ENCODE data around the gene GRAMD1B. TPM values are rescaled to one million over a fixed set of nuclear protein-coding genes. Genes with fewer than 3 reads are reported as not detected.

Gene GRAMD1B
- total RNA-seq, 1 experiment from 2014 or later, result 1.2 TPM

- Mint-ChIP-seq H3K9me3 (ENCODE audit: unreplicated experiment) (no peaks in the 10 kb centered on the region), H3K4me1 (ENCODE audit: low read depth, unreplicated experiment) (no peaks in the 10 kb centered on the region), H3K27ac (ENCODE audit: unreplicated experiment) (no peak overlapping the region), H3K4me3 (ENCODE audit: unreplicated experiment) (no peak overlapping the region), H3K27me3 (ENCODE audit: insufficient read depth, unreplicated experiment) (peaks cover 37% of the 10 kb centered on the region), H3K36me3 (ENCODE audit: insufficient read depth, unreplicated experiment) (no peaks in the 10 kb centered on the region)
- POLR2A ChIA-PET, result no interaction called here
- intact Hi-C loops (cut with micrococcal nuclease; ENCODE audit: unreplicated experiment), result no loop called here
- H3K4me3 ChIP-seq (ENCODE audit: low read depth, low read length), result no peak overlapping the region
- peaks cover 4% of the 10 kb centered on the region; the same call in 1 of the 2 replicates for H3K27me3 ChIP-seq (replicated peaks; ENCODE audit: control insufficient read depth, insufficient read depth, low read length)
- no peaks in the 10 kb centered on the region for H3K9me3 ChIP-seq
- BruUV-seq (replicated peaks), result no TSS peak
- no peak for TF ChIP-seq CTCF (IDR thresholded peaks at IDR 0.05; ENCODE audit: insufficient read depth in 1 of 2, low read depth in 1 of 2, low read length in 1 of 2, severe bottlenecking in 1 of 2, unreplicated experiment in 1 of 2)
- CTCF ChIA-PET, result no interaction called here
- no peak for DNase-seq
- no peaks in the 10 kb centered on the region for H3K4me1 ChIP-seq
- H3K36me3 ChIP-seq (ENCODE audit: control insufficient read depth, insufficient read depth, low read length), result no peaks in the 10 kb centered on the region
These were observed 143.2 kb downstream of the GRAMD1B start for GRCh38 chr11:123573286-123573685.

GRCh38 chr11:123575441-123575840, 145.4 kb downstream of the GRAMD1B start:
- Mint-ChIP-seq H3K36me3 (ENCODE audit: insufficient read depth, unreplicated experiment) (no peaks in the 10 kb centered on the region), H3K27me3 (ENCODE audit: insufficient read depth, unreplicated experiment) (peaks cover 38% of the 10 kb centered on the region), H3K9me3 (ENCODE audit: unreplicated experiment) (no peaks in the 10 kb centered on the region), H3K4me3 (ENCODE audit: unreplicated experiment) (no peak overlapping the region), H3K4me1 (ENCODE audit: low read depth, unreplicated experiment) (peaks cover 3% of the 10 kb centered on the region), H3K27ac (ENCODE audit: unreplicated experiment) (no peak overlapping the region)
- Histone ChIP-seq H3K36me3 (ENCODE audit: control insufficient read depth, insufficient read depth, low read length) (no peaks in the 10 kb centered on the region), H3K4me1 (no peaks in the 10 kb centered on the region), H3K4me3 (ENCODE audit: low read depth, low read length) (no peak overlapping the region), H3K9me3 (no peaks in the 10 kb centered on the region), H3K27me3 (replicated peaks; ENCODE audit: control insufficient read depth, insufficient read depth, low read length) (peaks cover 2% of the 10 kb centered on the region; the same call in 1 of the 2 replicates)
- no peak for TF ChIP-seq CTCF (IDR thresholded peaks at IDR 0.05; ENCODE audit: insufficient read depth in 1 of 2, low read depth in 1 of 2, low read length in 1 of 2, severe bottlenecking in 1 of 2, unreplicated experiment in 1 of 2)
- no TSS peak for BruUV-seq (replicated peaks)
- no peak for DNase-seq
- POLR2A ChIA-PET, result no interaction called here
- intact Hi-C loops (cut with micrococcal nuclease; ENCODE audit: unreplicated experiment), result no loop called here
- CTCF ChIA-PET, result interaction anchor here (2.2 kb wide), 1 partner anchor 168 kb away, joined by 8 read pairs; no protein-coding TSS in a partner anchor

- Mint-ChIP-seq H3K4me1 (ENCODE audit: low read depth, unreplicated experiment) (peaks cover 9% of the 10 kb centered on the region), H3K4me3 (ENCODE audit: unreplicated experiment) (no peak overlapping the region), H3K9me3 (ENCODE audit: unreplicated experiment) (no peaks in the 10 kb centered on the region), H3K36me3 (ENCODE audit: insufficient read depth, unreplicated experiment) (no peaks in the 10 kb centered on the region), H3K27me3 (ENCODE audit: insufficient read depth, unreplicated experiment) (peaks cover 37% of the 10 kb centered on the region), H3K27ac (ENCODE audit: unreplicated experiment) (no peak overlapping the region)
- intact Hi-C loops (cut with micrococcal nuclease; ENCODE audit: unreplicated experiment), result no loop called here
- ChIA-PET POLR2A (no interaction called here), CTCF (interaction anchor here (1.2 to 2.2 kb wide), 4 partner anchors 12 to 168 kb away, joined by 3 to 10 read pairs (median 6); no protein-coding TSS in a partner anchor)
- Histone ChIP-seq H3K9me3 (no peaks in the 10 kb centered on the region), H3K27me3 (replicated peaks; ENCODE audit: control insufficient read depth, insufficient read depth, low read length) (peaks cover 2% of the 10 kb centered on the region; the same call in 1 of the 2 replicates), H3K4me3 (ENCODE audit: low read depth, low read length) (no peak overlapping the region), H3K36me3 (ENCODE audit: control insufficient read depth, insufficient read depth, low read length) (no peaks in the 10 kb centered on the region), H3K4me1 (peaks cover 3% of the 10 kb centered on the region; the same call in 1 of the 2 replicates)
- no peak for DNase-seq
- TF ChIP-seq CTCF (IDR thresholded peaks at IDR 0.05; ENCODE audit: insufficient read depth in 1 of 2, low read depth in 1 of 2, low read length in 1 of 2, severe bottlenecking in 1 of 2, unreplicated experiment in 1 of 2), result no peak
- no TSS peak for BruUV-seq (replicated peaks)
These were observed 146.0 kb downstream of the GRAMD1B start for GRCh38 chr11:123576082-123576481.

All from Caco-2 (cell line).